ENCODE measurements around the gene COX8C. TPM values are rescaled to one million over a fixed set of nuclear protein-coding genes. Genes with fewer than 3 reads are reported as not detected.

COX8C gene
- polyA plus RNA-seq, 1 donor from 2014 or later = not detected

- peak within 1 kb of the TSS; percentile 85 for H3K4me2 ChIP-seq (ENCODE audit: low read length)
- no peaks in the 10 kb centered on the region for H3K9me3 ChIP-seq (ENCODE audit: low read length)
- H3K9me2 ChIP-seq (ENCODE audit: insufficient read depth, low read length) = no peaks in the 10 kb centered on the region
- peak; percentile 69 for TF ChIP-seq TAF1 (IDR thresholded peaks at IDR 0.05; ENCODE audit: low read depth)
- TF ChIP-seq MXI1 (conservative IDR thresholded peaks at IDR 0.05; ENCODE audit: poor library complexity, severe bottlenecking) = peak; percentile 88
- TF ChIP-seq POLR2AphosphoS5 (IDR thresholded peaks at IDR 0.05) = peak; percentile 76
- peak; percentile 19 for TF ChIP-seq REST (IDR thresholded peaks at IDR 0.05; ENCODE audit: borderline replicate concordance)
- TF ChIP-seq RAD21 (conservative IDR thresholded peaks at IDR 0.05) = peak; percentile 63
- TF ChIP-seq EZH2 (IDR thresholded peaks at IDR 0.05; ENCODE audit: borderline replicate concordance, insufficient read depth, low read length, poor library complexity, severe bottlenecking) = no peak
- TF ChIP-seq, protein P1, sequence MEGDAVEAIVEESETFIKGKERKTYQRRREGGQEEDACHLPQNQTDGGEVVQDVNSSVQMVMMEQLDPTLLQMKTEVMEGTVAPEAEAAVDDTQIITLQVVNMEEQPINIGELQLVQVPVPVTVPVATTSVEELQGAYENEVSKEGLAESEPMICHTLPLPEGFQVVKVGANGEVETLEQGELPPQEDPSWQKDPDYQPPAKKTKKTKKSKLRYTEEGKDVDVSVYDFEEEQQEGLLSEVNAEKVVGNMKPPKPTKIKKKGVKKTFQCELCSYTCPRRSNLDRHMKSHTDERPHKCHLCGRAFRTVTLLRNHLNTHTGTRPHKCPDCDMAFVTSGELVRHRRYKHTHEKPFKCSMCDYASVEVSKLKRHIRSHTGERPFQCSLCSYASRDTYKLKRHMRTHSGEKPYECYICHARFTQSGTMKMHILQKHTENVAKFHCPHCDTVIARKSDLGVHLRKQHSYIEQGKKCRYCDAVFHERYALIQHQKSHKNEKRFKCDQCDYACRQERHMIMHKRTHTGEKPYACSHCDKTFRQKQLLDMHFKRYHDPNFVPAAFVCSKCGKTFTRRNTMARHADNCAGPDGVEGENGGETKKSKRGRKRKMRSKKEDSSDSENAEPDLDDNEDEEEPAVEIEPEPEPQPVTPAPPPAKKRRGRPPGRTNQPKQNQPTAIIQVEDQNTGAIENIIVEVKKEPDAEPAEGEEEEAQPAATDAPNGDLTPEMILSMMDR (IDR thresholded peaks at IDR 0.05; ENCODE audit: poor library complexity, severe bottlenecking) = peak; percentile 73
- no peak for TF ChIP-seq EP300 (conservative IDR thresholded peaks at IDR 0.05; ENCODE audit: poor library complexity, severe bottlenecking)
- TF ChIP-seq SMC3 (conservative IDR thresholded peaks at IDR 0.05; ENCODE audit: poor library complexity) = peak; percentile 65
- H3K4me3 ChIP-seq (ENCODE audit: low read length) = peak within 1 kb of the TSS; percentile 87
- no peaks in the 10 kb centered on the region for H3F3A ChIP-seq (ENCODE audit: insufficient read depth, low read length, poor library complexity, severe bottlenecking)
- peak within 1 kb of the TSS; percentile 85 for H3K9ac ChIP-seq (ENCODE audit: low read length)
- no peaks in the 10 kb centered on the region for H3K27me3 ChIP-seq (ENCODE audit: insufficient read depth, low read depth, low read length)
- no peaks in the 10 kb centered on the region for H3K36me3 ChIP-seq (ENCODE audit: insufficient read depth, low read length)
- H2AFZ ChIP-seq (ENCODE audit: low read depth, low read length) = peak within 1 kb of the TSS; percentile 54
- peak within 1 kb of the TSS; percentile 84 for H3K27ac ChIP-seq (ENCODE audit: low read length)
- no peaks in the 10 kb centered on the region for H4K20me1 ChIP-seq (ENCODE audit: insufficient read depth)
- peaks cover 41% of the 10 kb centered on the region for H3K79me2 ChIP-seq (replicated peaks; ENCODE audit: insufficient read depth, low read length)
Measured at GRCh38 chr14:93332853-93333630, 13.9 kb upstream of the COX8C start, which contains the start of gene BTBD7. BTBD7 (minus strand) TSS chr14:93333036; CDS start chr14:93296051, 36,985 bp downstream.

DNA sequence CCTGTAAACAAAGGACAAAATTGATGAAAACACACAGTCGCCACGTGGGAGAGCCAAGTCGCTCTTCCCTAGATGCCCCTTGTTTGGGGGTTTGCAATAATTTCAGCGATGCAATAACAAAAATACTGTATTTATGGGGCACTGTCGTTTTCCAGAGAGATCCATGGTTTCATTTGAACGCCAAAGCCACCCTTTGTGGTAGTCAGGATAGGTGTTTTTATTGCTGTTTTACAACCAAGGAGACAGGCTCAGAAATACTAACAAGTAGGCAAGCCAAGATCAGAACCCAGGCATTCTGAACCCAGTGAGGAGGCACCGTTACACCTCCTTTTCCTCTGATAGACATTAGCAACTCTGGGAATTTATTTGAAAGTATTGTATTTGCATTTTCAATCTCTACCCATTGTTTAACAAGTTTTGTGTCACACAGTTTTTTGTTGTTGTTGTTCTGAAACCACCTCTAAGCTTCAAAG is 13.3 kb upstream of the COX8C start:
- no peak for TF ChIP-seq POLR2AphosphoS5 (IDR thresholded peaks at IDR 0.05)
- TF ChIP-seq MXI1 (conservative IDR thresholded peaks at IDR 0.05; ENCODE audit: poor library complexity, severe bottlenecking) = peak; percentile 64
- H4K20me1 ChIP-seq (ENCODE audit: insufficient read depth) = no peaks in the 10 kb centered on the region
- H3K4me3 ChIP-seq (ENCODE audit: low read length) = peak overlapping the region; percentile 87
- H2AFZ ChIP-seq (ENCODE audit: low read depth, low read length) = peak overlapping the region; percentile 54
- no peaks in the 10 kb centered on the region for H3F3A ChIP-seq (ENCODE audit: insufficient read depth, low read length, poor library complexity, severe bottlenecking)
- no peaks in the 10 kb centered on the region for H3K36me3 ChIP-seq (ENCODE audit: insufficient read depth, low read length)
- peak overlapping the region; percentile 82 for H3K27ac ChIP-seq (ENCODE audit: low read length)
- H3K27me3 ChIP-seq (ENCODE audit: insufficient read depth, low read depth, low read length) = no peaks in the 10 kb centered on the region
- no peaks in the 10 kb centered on the region for H3K9me3 ChIP-seq (ENCODE audit: low read length)
- peak overlapping the region; percentile 67 for H3K4me2 ChIP-seq (ENCODE audit: low read length)
- H3K79me2 ChIP-seq (replicated peaks; ENCODE audit: insufficient read depth, low read length) = peaks cover 35% of the 10 kb centered on the region
- H3K9me2 ChIP-seq (ENCODE audit: insufficient read depth, low read length) = no peaks in the 10 kb centered on the region
- H3K9ac ChIP-seq (ENCODE audit: low read length) = peak overlapping the region; percentile 85
